Measurements from ENCODE around the gene D2HGDH. TPM values are rescaled to one million over a fixed set of nuclear protein-coding genes. Genes with fewer than 3 reads are reported as not detected.

Gene D2HGDH
- total and polyA plus RNA-seq, 9 of the 15 experiments (the other 6 are each of a cell fraction or from before 2014, with no cell fraction given): 0.39 to 30.8 (median 10.3) TPM

DNA sequence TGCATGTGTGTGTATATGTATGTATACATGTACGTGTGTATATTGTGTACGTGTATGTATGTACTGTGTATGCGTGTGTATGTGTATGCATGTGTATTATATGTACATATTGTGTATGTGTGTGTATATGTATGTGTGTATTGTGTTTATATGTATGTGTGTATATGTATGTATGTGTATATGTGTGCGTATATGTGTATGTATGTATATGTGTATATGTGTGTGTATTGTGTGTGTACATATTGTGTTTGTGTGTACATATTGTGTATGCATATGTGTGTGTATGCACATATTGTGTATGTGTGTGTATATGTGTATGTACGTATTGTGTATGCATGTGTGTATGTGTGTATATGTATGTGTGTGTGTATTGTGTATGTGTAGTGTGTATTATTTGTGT lies 59.0 kb downstream of the D2HGDH start:
- H3K9me3 ChIP-seq (replicated peaks; ENCODE audit: control insufficient read depth, insufficient read depth, low read depth, low read length): no peaks in the 10 kb centered on the region; the same call in 1 of the 2 replicates
- H3K4me1 ChIP-seq (replicated peaks in 1 of 2; ENCODE audit: control insufficient read depth in 2 of 2, insufficient read depth in 2 of 2, low read length in 2 of 2): peaks cover 0 to 27% of the 10 kb centered on the region in 2 experiments; a peak in 2 of 5 replicates
- no peaks in the 10 kb centered on the region for H3K9me1 ChIP-seq (ENCODE audit: control insufficient read depth, insufficient read depth, low read length)
- intact Hi-C loops (cut with micrococcal nuclease) (no loop called here), in situ Hi-C loops (cut with MboI) (no loop called here)
- ATAC-seq (no peak), FAIRE-seq (peak; percentile 67), DNase-seq (ENCODE audit: extremely low read depth in 1 of 4, low spot score in 3 of 4) (no peak)
- no peak for TF ChIP-seq HBP1 (CRISPR knock-in tag; IDR thresholded peaks at IDR 0.05)
- TF ChIP-seq ZNF12 (CRISPR knock-in tag; IDR thresholded peaks at IDR 0.05): no peak
- no peak for TF ChIP-seq ELF2 (CRISPR knock-in tag; IDR thresholded peaks at IDR 0.05)
- no peak for TF ChIP-seq NR2C2 (CRISPR knock-in tag; IDR thresholded peaks at IDR 0.05)
- no peak for TF ChIP-seq NR2C2 (tag; IDR thresholded peaks at IDR 0.05)
- TF ChIP-seq KDM1A (IDR thresholded peaks at IDR 0.05): peak in 1 of 2 experiments; percentile 76; a peak in 2 of 4 replicates
- H3K9ac ChIP-seq (ENCODE audit: insufficient read depth in 1 of 2, low read depth in 2 of 2, low read length in 2 of 2): no peak overlapping the region
- CTCF ChIA-PET (ENCODE audit: low intra/inter-chr PET ratio): no interaction called here
- WGBS (ENCODE audit: insufficient coverage, low coverage, missing lambda C conversion rate): 85% methylated on average over 5 of the region's 5 CpGs
- no peak overlapping the region for H3K4me2 ChIP-seq (ENCODE audit: insufficient read depth, low read length)
- no peak overlapping the region for H2AFZ ChIP-seq (ENCODE audit: low read depth, low read length)
- POLR2A ChIA-PET: interaction anchor here (1.4 kb wide), 1 partner anchor 8 kb away, joined by 3 read pairs; no protein-coding TSS in a partner anchor
- H3K27me3 ChIP-seq (ENCODE audit: control insufficient read depth in 2 of 2, insufficient read depth in 2 of 2, low read length in 2 of 2): no peaks in the 10 kb centered on the region
- H3K36me3 ChIP-seq (ENCODE audit: control insufficient read depth, insufficient read depth, low read length): no peaks in the 10 kb centered on the region
- no TSS peak for BruUV-seq (replicated peaks)
- H4K20me1 ChIP-seq (replicated peaks; ENCODE audit: control insufficient read depth, insufficient read depth, low read length): no peaks in the 10 kb centered on the region
- H3K79me2 ChIP-seq (ENCODE audit: control insufficient read depth, insufficient read depth, low read length): no peaks in the 10 kb centered on the region
- no peak overlapping the region for H3K4me3 ChIP-seq
- no peak overlapping the region for H3K27ac ChIP-seq (ENCODE audit: extremely low read depth, low read depth, low read length)
